Muscle layer of colon (tissue), 2 donors: ENCODE data around the gene MTMR1.

Experiments
- H3K27ac ChIP-seq: one replicate; pipeline ENCODE4 v1.7.0; 2013; ENCODE audit warnings: low read depth, mild to moderate bottlenecking, low read length, moderate library complexity
- H3K27me3 ChIP-seq, 2 donors: one replicate each; pipeline ENCODE4 v1.7.0; 2013; ENCODE audit warnings: low read length in 2 of 2, mild to moderate bottlenecking in 2 of 2; ENCODE audit not compliant: insufficient read depth in 2 of 2, control insufficient read depth in 1 of 2
- H3K36me3 ChIP-seq: one replicate; pipeline ENCODE4 v1.7.0; 2013; ENCODE audit warnings: mild to moderate bottlenecking, low read length; ENCODE audit not compliant: insufficient read depth
- H3K4me1 ChIP-seq: one replicate; pipeline ENCODE4 v1.7.0; 2013; ENCODE audit warnings: mild to moderate bottlenecking, low read length; ENCODE audit not compliant: insufficient read depth
- H3K4me3 ChIP-seq, 2 donors: one replicate each; pipeline ENCODE4 v1.7.0; 2013; ENCODE audit warnings: low read length in 2 of 2, low read depth in 1 of 2, mild to moderate bottlenecking in 1 of 2, moderate library complexity in 1 of 2
- H3K9ac ChIP-seq: one replicate; pipeline ENCODE4 v1.7.0; 2013; ENCODE audit warnings: low read length
- H3K9me3 ChIP-seq: one replicate; pipeline ENCODE4 v1.7.0; 2013; ENCODE audit warnings: mild to moderate bottlenecking, low read length
- donor health status: abdominal sarcoma.
- donor health status: Adenocarcinoma of cecum.

Gene MTMR1

DNA sequence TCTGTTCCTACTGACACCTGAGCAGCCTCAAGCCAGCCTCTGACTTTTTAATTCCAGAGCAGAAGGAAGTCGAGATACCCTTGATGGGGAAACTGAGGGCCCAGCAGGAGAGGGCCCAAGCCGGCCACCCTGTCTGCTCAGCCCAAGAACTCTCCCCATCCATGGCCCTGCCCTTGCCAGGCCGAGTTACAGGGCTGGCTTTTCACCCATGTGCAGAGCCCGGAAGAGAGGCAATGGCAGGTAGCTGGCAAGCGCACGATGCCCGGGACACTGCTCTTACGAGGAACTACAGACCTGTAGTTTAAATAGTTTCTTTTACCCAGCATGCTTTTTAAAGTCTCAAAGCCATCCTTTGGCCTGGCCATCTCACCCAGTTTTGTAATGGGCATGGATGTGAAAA lies 79.9 kb downstream of the MTMR1 start:
- Histone ChIP-seq H3K9ac (no peak overlapping the region), H3K36me3 (no peaks in the 10 kb centered on the region), H3K27ac (no peak overlapping the region), H3K9me3 (no peaks in the 10 kb centered on the region), H3K4me3 (no peak overlapping the region), H3K27me3 (no peaks in the 10 kb centered on the region), H3K4me1 (no peaks in the 10 kb centered on the region)

DNA sequence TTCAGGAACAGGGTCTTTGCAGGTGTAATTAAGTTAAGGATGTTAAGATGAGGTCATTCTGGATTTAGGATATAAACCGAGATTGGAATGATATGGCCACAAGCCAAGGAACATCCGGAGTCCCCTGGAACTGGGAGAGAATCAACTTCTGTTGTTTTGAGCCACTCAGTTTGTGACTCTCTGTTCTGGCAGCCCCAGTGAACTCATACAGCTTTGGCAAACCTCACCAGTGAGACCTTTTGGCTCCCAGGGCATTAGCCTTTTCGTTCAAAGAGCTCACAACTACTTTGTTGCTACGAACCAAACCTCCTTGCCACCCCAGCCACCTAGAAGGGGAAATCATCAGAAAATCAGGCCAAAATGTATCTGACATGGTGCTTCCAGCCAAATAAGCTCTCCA lies 80.4 kb downstream of the MTMR1 start:
- Histone ChIP-seq H3K27ac (no peak overlapping the region), H3K4me1 (no peaks in the 10 kb centered on the region), H3K9ac (no peak overlapping the region), H3K36me3 (no peaks in the 10 kb centered on the region), H3K4me3 (no peak overlapping the region), H3K27me3 (no peaks in the 10 kb centered on the region), H3K9me3 (no peaks in the 10 kb centered on the region)

DNA sequence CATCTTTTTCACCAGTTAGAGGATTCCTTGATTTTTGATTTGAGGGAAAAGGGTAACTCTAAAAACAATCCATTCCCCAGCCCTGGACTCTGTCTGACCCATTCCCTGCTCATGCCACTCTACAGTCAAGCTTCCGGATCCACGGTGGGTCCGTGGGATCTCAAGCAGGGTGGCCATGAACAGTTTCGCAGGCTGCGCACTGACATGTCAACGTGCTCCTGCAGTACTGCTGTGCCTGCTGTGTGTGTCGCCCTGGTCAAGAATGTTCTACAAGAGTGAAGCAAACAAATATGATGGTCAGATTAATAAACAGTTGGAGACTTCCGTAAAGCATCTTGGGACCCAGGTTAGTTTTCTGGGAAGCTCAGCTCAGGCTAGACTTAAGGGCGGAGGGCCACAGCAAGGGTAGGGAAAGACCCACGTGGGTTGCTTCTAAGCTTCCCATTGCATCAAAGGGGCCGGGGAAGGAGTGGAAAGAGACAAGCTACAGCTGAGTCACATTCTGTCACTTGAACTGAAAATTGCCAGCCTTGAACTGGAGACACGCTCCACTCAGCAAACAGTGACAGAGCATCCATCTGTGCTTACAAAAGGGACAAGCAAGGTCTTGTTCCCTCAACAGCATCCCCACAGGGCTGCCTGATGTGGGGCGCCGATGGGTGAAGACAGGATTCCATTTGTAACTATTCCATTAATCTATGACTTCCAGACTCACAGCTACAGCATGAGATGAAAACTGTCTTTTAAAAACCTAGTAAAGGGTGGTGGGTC lies 81.8 kb downstream of the MTMR1 start:
- no peaks in the 10 kb centered on the region for H3K4me1 ChIP-seq
- H3K4me3 ChIP-seq: no peak overlapping the region
- H3K9ac ChIP-seq: no peak overlapping the region
- H3K9me3 ChIP-seq: no peaks in the 10 kb centered on the region
- no peaks in the 10 kb centered on the region for H3K27me3 ChIP-seq
- no peak overlapping the region for H3K27ac ChIP-seq
- no peaks in the 10 kb centered on the region for H3K36me3 ChIP-seq

DNA sequence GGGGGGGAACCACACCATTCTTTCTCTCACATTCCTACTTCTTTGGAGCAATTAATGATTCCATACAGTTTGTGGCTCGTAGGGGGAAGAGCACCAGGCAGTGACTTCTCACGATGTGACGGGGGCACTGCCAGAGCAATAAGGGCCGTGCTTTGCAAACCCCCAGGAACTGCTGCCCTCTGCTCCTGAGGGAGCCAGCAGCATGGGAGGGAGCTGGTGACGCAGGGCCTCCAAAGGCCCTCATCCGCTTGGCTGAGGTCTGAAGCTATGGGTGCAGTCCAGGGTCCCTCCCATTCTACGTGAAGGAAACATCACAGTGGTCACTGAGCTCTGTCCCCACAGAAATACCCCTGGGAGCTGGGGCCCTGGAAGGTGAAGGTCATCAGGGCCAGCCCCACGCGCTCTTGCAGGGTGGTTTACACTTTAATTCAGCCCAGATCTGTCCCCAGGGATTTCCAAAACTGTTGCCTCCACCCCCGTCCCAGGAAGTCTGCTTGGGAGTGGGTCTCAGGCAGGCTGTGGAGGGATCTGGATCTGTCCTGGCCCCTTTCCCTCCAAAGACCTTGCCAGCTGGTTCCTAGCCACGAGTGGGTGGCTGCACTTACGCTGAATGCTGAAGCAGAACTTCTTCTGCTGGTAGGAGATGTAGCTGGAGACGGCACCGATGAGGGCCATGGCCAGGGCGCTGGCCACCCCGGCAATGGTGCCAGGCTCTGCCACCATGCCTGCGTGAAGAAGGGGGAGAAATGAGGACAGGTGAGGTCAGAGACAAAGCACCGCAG lies 82.6 kb downstream of the MTMR1 start:
- H3K27ac ChIP-seq: no peak overlapping the region
- H3K27me3 ChIP-seq: no peaks in the 10 kb centered on the region
- no peak overlapping the region for H3K4me3 ChIP-seq
- no peaks in the 10 kb centered on the region for H3K36me3 ChIP-seq
- H3K9ac ChIP-seq: no peak overlapping the region
- no peaks in the 10 kb centered on the region for H3K4me1 ChIP-seq
- no peaks in the 10 kb centered on the region for H3K9me3 ChIP-seq

- H3K9ac ChIP-seq: no peak overlapping the region
These were observed 84.3 kb downstream of the MTMR1 start for GRCh38 chrX:150777328-150777992.

DNA sequence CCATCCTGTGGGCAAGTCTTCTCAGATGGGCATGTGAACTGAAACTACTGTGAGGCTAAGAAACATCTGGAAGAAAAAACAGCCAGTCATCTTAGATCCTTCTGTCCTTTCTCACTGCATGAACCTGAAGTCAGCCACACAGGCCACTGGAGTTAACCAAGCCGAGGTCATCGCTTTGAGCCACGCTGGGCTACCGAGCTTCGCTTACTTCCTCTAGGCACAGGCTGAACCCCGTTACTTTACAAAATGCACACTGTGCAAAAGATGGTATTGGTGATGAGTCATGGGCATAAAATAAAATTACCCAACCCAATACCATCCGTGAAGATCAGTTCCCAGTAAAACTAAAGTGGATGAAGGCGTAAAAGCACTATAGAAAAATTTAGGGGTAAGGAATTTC lies 86.2 kb downstream of the MTMR1 start:
- H3K36me3 ChIP-seq: no peaks in the 10 kb centered on the region
- H3K9ac ChIP-seq: no peak overlapping the region
- H3K9me3 ChIP-seq: no peaks in the 10 kb centered on the region
- H3K27ac ChIP-seq: no peak overlapping the region
- H3K27me3 ChIP-seq: no peaks in the 10 kb centered on the region
- no peak overlapping the region for H3K4me3 ChIP-seq
- H3K4me1 ChIP-seq: no peaks in the 10 kb centered on the region

More at GRCh38 chrX:150777328-150777992, 84.3 kb downstream of the MTMR1 start:
- H3K4me1 ChIP-seq: no peaks in the 10 kb centered on the region
- no peak overlapping the region for H3K4me3 ChIP-seq
- H3K9me3 ChIP-seq: no peaks in the 10 kb centered on the region
- H3K36me3 ChIP-seq: no peaks in the 10 kb centered on the region
- H3K27ac ChIP-seq: no peak overlapping the region
- H3K27me3 ChIP-seq: no peaks in the 10 kb centered on the region

GRCh38 chrX:150781677-150782076 lies 88.5 kb downstream of the MTMR1 start:
- Histone ChIP-seq H3K4me1 (no peaks in the 10 kb centered on the region), H3K27ac (no peak overlapping the region), H3K4me3 (no peak overlapping the region), H3K36me3 (no peaks in the 10 kb centered on the region), H3K27me3 (no peaks in the 10 kb centered on the region), H3K9ac (no peak overlapping the region), H3K9me3 (no peaks in the 10 kb centered on the region)

- Histone ChIP-seq H3K27me3 (no peaks in the 10 kb centered on the region), H3K27ac (no peak overlapping the region), H3K4me3 (no peak overlapping the region), H3K4me1 (no peaks in the 10 kb centered on the region), H3K9me3 (no peaks in the 10 kb centered on the region), H3K36me3 (no peaks in the 10 kb centered on the region), H3K9ac (no peak overlapping the region)
These were observed 96.8 kb downstream of the MTMR1 start for GRCh38 chrX:150790021-150790420.

DNA sequence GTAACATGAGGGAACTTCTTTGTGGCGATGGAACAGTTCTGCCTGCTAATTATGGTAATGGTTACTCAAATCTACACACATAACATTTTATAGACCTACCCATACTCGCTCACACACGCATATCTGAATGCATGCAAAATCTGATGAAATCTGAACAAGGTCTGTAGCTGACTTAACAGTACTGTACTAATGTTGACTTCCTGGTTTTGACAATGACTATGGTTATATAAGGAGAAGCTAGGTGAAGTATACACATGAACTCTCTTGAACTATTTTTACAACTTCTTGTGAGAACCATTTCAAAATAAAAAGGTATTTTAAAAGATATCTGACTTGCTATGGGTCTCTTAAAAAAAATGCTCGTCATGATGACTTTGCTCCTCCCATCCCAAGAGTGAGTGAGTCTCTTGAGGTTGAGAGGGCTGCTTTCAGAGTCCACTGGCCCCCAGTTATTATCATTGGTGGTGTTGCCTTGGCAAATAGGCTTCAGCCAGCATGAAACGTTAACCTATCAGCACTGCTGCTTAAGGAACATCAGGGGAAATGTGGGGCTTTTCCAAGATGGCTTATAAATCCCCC lies 99.8 kb downstream of the MTMR1 start:
- no peak overlapping the region for H3K4me3 ChIP-seq
- H3K9ac ChIP-seq: no peak overlapping the region
- no peaks in the 10 kb centered on the region for H3K27me3 ChIP-seq
- no peak overlapping the region for H3K27ac ChIP-seq
- H3K4me1 ChIP-seq: no peaks in the 10 kb centered on the region
- no peaks in the 10 kb centered on the region for H3K9me3 ChIP-seq
- H3K36me3 ChIP-seq: no peaks in the 10 kb centered on the region

DNA sequence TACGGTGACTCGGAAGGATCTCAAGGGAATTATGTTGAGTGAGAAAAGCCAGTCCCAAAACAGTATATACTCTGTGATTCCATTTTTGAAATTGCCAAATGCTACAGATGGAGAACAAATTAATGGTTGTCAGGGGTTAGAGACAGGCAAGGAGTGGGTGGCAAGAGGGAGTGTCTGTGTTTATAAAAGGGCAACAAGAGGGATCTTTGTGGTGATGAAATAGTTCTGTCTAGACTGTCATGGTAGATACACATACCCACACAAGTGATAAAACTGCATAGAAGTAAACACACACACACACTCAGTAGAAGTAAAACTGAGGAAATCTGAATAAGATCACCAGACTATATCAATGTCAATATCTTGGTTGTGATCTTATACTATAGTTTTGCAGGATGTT lies 112.5 kb downstream of the MTMR1 start:
- Histone ChIP-seq H3K27ac (no peak overlapping the region), H3K27me3 (no peaks in the 10 kb centered on the region), H3K4me1 (no peaks in the 10 kb centered on the region)

GRCh38 chrX:150806827-150807226 lies 113.6 kb downstream of the MTMR1 start:
- Histone ChIP-seq H3K4me3 (no peak overlapping the region), H3K36me3 (no peaks in the 10 kb centered on the region), H3K9ac (no peak overlapping the region), H3K9me3 (no peaks in the 10 kb centered on the region), H3K27ac (no peak overlapping the region), H3K4me1 (no peaks in the 10 kb centered on the region), H3K27me3 (no peaks in the 10 kb centered on the region)

More for the DNA sequence above, 112.5 kb downstream of the MTMR1 start:
- Histone ChIP-seq H3K9me3 (no peaks in the 10 kb centered on the region), H3K9ac (no peak overlapping the region), H3K4me3 (no peak overlapping the region), H3K36me3 (no peaks in the 10 kb centered on the region)
